Head of caudate nucleus (tissue), 42 donors: Measurements from ENCODE around the gene PPP1R1B.

Source experiments
- DNase-seq, 42 donors: peaks; one replicate each; pipeline versions ENCODE4 v3.0.0 to v3.0.0-alpha.2; 2020 to 2021; ENCODE audit warnings: mixed read lengths in 7 of 42
- intact Hi-C: fragments of 100-400 bp; cut with DNase I; formaldehyde crosslinking; loops from one replicate; pipeline ENCODE4 v1.15.0; 2022

PPP1R1B gene

DNA sequence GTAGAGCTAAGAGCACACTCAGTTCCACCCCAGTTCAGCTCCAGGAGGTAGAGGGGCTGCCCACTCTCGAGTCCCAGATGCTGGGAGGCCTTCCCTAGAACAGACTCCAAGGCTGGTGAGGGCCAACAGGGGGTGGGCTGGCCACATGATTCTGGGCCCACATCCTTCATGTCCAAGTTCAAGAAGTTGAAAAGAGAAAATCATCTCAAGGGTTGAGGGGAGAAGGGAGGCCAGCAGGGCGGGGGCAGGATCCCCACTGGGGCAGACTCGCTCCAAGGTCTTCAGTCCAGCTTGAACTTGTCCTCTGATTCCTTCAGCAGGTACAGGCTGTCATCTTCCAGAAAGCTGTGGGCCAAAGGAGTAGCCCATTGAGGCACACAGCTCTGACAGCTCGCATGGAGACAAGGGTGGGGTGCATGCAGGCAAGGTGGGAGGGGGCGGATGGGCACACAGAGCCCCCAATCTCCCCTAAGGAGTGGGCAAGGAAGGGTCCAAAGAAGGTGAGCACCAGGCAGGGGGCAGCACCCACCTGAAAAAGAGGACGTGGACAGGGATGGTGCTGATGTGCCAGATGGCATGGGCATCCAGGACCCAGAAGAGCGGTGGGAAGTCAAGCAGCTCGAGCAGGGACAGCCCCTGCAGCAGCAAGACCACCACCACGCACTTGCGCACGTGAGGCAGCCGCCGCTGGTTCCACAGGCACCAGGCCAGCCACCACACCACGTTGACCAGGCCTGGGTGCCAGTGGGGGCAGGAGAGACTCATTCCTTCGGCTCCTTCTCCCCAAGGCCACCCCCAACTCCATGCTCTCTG, 46.0 kb downstream of the PPP1R1B start:
- peak in 1 of 42 donors; percentile 26 for DNase-seq
- intact Hi-C loops: loop anchor here (5.0 kb wide), 1 partner anchor 50 kb away; no protein-coding TSS in a partner anchor

DNA sequence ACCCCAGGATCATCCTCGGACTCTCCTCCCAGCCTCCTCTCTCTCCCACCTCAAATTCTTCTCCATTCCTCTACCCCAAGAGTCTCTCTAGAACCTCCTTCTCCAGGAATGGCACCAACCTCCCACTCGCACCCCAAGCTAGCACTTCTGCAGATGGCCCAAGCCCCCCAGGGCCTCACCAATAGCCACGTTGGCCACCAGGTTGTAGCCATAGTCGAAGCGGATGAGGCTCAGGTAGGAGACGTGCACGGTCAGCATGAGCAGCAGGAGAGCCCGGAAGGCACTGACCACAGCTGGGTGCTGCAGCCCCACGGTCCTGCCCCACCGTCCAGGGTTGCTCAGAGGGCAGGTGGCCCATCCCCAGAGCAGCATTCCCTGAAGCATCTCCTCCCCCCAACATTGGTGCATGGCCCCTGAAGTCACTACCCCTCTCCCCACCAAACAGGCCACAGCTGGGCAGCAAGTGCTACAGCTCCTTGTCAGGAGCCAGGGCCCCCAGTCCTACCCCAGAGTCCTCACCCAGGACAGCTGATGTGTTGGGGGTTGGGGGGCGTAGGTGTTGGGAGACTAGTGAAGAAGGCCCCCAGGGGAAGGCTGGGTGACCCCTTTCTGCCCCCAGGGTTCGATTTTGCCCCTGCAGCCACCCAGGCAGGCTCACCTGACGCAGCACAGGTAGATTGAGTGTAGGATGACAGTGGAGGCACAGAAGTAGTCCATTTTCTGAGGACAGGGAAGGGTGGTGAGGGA, 46.8 kb downstream of the PPP1R1B start:
- intact Hi-C loops: loop anchor here (5.0 kb wide), 1 partner anchor 51 kb away; no protein-coding TSS in a partner anchor
- DNase-seq: peak in 1 of 42 donors; percentile 28

DNA sequence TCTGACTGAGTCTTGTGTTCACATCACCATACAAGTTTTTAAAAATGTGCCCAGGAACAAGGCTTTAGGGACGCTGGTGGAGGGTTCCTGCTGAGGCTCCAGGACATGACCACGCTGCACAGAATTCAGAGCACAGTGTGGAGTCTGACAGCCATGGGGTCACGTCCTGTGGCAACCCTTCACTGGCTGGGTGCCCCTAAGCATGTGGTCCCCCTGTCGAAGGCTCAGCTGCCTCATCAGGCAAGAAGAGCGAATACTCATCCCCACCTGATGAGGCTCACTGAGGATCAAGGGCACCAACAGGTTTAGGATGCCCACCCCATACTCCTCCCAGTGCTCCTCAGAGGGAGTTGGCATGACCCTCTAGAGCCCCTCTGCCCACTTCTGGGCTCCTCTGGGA, 47.4 kb downstream of the PPP1R1B start:
- intact Hi-C loops: loop anchor here (5.0 kb wide), 1 partner anchor 52 kb away; no protein-coding TSS in a partner anchor
- no peak for DNase-seq

DNA sequence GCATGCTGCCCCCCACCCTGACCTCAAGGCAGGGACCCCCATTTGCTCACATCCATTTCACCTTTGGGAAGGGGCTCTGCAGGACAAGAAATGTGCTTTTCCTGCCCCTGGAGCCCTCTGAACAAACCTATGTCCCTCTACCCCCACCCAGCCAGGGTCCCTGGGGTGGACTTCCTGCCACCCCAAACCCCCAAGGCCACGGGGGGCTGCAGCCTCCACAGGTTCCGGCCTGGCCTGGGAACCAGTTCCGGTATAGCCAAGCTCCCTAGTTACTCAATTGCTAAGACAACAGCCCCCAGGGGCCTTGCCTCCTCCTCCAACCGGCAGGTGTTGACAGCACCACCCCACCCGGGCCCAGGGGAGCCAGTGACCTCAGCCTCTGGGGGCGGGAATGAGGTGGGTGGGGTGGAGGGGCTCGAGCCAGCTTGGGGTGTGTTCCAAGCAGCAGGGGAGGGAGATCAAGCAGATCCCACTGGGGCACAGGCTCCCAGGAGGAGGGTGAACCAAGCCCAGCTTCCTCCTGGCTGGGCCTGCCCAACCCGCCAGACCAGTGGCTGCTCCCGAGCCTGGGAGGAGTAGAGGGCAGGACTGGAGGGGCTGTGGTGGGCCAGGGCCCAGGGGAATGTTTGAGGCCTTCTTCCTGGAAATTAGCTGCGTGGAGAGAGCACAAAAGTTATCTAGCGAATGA, 48.1 kb downstream of the PPP1R1B start:
- intact Hi-C loops: loop anchor here (5.0 kb wide), 1 partner anchor 53 kb away; no protein-coding TSS in a partner anchor
- DNase-seq: no peak

DNA sequence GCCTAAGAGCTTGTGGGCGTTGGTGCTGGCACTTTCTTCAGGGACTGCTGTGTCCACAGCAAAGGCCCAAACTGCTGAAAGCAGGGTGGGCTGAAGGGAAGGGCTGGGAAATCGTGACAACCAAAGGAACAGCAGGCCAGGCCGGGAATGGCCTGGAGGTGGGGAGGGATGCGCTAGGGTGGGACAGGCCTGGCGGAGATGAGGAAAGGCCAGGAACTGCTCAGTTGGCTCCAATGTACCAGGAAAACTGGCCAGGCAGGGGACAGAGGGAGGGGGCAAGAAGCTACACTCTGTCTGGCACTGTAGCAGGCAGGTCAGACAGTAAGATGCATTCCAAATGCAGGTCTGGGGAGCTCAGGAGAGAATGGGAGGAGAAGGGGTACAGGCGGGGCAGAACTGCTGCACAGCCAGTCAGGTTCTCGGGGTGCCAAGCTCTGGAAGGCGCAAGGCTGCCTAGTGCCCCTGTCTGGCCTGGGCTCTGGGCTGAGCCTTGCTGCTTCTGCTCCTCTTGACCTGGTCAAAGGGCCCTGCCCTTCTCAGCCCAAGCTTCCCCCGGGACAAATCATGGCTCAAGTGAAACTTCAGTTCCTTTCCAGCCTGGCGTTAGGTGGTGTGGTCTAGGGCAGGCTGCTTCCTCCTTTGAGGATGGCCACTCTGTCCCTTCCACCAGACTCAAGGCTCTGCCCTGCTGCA, 48.8 kb downstream of the PPP1R1B start:
- intact Hi-C loops: no loop called here
- no peak for DNase-seq

DNA sequence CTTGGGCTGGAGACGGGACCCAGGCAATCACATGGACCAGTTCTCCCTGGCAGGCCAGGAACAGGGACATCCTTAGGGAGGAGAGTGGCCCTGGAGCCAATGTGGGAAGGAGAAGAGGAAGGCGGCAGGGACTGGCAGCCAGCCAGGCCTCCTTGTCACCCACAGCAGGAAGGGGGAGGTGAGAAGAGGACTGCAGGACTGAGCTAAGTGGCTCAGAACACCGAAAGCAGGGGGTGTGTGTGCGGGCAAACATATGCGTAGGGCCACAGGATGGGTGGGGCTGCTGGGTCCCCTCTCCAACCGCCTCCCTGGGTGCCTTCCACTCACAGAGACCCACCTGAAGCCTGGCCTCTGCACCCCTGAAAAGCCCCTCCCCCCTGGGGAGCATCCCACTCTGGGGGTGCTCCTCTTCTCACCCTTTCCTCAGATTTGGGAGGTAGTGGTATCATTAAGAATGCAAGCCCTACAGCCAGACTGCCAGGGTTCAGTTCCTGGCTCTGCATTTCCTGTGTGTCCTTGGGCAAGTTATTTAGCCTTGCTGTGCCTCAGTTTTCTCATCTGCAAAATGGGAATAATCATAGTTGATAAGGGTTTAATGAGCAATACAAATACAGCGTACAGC, 49.6 kb downstream of the PPP1R1B start:
- intact Hi-C loops: no loop called here
- peak in 5 of 42 donors; percentile 31 to 60 (median 51) for DNase-seq

DNA sequence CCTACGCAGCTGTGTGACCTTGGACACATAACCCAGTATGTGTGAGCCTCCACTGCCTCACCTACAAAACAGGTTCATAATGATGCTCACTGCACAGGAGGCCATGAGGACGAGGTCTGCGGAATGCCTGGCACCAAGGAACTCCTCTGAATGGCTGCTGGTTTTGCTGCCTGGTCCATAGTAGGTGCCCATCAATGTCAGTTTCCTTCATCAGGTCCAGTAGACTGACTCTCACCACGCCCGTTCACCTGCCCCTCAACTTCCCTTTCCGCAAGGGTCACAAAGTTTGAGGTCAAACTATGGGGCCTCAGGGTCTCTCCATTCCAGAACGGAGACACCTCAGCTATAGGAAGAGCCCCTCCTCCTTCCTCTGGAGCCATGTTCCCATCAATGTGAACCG, 50.3 kb downstream of the PPP1R1B start:
- intact Hi-C loops: no loop called here
- no peak for DNase-seq

DNA sequence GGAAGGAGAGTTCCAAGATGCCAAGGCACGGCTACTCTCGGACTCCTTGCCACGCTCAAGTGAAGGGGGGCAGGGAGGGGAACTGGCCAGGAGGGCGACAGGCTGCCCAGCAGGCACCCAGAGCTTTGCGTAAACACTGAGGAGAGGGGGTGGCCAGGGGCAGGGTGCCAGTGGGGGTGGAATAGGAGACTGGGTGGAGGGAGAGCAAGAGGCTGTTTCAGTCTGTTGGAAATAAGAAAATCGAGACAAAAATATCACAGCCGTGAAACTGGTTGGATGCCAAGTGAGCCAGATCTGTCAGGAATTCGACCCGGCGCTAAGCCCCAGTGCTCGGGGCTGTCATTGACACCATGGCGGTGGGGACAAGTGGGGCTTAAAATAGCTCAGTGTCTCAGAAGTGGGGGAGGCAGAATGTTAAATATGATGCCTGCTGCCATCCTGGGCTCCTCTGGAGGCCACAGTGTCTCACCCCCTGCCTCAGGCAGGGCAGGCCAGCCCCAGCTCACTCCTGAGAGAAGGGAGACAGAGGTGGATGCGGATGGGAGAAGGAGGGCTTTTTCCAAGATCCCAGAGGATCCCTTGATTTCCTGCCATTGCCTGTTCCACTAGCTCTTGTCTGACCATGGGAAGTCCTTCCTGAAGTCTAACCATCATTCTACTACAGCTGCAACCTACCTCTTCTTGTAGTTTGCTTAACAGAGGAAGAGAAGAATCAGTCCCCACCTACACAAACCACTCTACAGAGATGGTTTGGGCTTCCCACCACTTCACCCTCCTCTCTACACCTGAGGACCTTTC, 51.0 kb downstream of the PPP1R1B start:
- peak in 20 of 42 donors; percentile 34 to 81 (median 56) for DNase-seq
- intact Hi-C loops: no loop called here

DNA sequence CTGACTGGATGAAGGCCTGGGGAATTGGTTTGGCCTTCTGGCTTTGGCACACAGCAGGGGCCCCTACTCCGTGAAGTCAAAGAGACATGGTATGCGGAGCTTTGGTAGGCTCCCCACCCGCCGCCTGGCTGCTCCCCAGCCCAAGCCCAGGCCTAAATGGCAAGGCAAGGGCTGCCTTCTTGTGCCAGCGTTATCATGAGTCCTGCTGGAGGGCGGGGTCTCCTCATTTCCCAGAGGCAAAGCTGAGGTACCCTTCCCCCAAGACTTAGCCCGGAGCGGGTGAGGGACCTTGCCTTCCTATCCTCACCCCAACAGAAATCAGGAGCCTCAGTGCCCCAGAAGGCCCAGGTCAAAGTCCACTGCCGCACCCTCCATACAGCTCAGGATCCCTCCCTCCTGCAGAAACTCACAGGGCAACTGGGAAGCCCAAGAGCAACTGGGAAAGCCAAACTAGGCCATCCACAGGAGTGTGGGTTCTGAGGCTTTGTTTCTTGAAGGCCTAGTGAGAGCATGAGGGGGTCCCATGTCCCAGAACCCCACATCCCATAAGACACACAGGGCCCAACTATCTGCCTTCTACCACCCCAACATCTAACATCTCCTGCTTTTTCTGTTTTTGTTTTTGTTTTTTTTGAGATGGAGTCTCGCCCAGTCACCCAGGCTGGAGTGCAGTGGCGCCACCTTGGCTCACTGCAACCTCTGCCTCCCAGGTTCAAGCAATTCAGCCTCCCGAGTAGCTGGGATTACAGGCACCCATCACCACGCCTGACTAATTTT, 51.8 kb downstream of the PPP1R1B start:
- intact Hi-C loops: no loop called here
- DNase-seq: no peak

DNA sequence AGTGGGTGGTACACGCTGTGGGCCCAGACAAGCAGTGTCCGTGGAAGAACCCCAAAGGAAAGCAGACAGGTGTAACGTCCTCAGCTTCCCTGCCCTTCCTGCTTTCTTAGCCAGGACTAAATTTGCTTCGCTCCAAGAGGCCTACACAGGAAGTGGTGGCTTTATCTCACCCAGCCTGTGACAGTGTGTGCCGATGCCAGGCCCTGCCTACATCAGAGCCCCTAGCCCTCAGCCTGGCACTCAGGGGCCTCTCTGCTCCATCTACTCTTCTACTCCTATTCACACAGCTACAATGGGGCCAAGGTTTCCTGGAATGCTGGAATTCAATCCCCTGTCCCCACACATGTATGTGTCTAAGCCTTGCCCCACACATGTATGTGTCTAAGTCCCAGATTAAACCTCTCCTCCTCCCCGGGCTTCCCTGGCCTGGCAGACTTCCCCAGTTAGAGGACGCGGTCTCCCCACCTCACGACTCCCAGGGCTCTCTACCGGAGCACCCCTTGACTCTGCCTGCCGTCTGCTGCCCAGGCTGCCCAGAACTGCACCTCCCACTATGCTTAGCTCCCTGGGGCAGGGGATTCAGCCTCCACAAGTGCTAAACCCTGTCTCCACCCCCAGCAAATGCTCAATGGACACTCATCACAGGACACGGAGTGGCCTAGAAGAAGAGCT, 52.9 kb downstream of the PPP1R1B start:
- DNase-seq: no peak
- intact Hi-C loops: no loop called here

DNA sequence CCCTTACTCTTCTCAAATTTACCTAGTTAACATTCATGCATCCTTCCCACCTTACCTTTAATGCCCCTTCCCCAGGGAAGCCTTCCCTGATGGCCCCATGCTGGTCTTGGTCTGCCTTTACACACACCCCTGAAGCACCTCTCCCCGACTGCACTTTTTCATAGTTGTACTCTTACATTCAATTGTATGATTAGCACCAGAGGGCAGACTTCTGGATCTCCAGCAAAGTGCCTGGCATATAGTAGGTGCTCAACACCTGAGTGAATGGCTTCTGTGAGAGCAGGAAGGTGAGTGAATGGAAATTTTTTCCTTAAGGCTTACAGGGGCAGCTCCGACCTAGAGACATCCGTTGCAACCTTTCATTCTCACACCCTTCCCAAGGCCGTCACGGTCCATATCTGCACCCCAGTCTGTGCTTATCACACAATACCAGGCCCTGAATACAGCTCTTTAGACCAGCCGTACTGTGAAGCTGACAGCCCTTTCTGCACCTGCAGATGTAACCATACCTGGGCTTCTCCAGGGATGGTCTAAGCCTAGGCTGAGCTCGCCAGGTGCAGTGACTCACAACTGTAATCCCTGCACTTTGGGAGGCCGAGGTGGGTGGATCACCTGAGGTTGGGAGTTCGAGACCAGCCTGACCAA, 56.7 kb downstream of the PPP1R1B start:
- intact Hi-C loops: no loop called here
- no peak for DNase-seq

DNA sequence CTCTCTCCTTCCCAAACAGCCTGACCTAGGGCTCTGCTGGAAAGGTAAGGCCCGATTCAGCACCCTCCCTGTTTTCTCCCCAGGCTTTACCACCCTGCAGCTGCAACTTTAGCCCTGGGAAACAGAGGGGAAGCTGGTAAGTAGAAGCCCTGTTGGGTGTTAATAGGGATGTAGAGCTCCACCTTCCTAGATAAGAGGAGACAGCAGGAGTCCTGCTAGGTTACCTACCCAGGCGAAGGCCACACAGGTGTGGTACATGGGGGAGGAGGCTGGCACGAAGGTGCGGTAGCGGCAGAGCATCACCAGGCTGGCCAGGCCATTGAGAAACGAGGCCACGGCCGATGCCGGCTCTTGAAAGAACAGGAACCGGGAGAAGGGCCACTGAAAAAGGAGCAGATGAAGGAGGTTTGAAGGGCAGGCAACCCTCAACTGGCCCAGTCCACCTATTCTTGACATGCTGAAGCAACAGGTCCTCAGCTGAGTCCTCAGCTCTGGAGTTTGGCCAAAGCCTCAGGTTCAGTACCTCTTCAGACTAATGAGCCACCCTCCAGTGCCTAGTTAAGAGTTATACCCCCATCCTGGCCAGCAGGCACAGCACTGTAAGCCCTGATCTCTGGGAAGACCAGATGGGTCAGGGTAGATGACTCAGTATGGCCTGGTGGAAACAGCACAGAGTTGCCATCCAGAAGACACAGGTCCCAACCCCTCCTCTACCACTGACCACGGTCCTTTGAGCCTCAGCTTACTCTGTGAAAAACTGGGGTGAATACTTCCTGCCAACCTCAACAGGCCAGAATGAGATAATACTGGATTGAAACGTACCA, 57.8 kb downstream of the PPP1R1B start:
- DNase-seq: no peak
- intact Hi-C loops: no loop called here
